IMR-90 (cell line): ENCODE measurements around the gene HEATR5A. TPM values are rescaled to one million over a fixed set of nuclear protein-coding genes. Genes with fewer than 3 reads are reported as not detected.

Experiments
- ATAC-seq: fragments of 200-7000 bp; cut with Tn5 transposase; 2 replicates; pipeline ENCODE4 v1.9.1; 2020; ENCODE audit warnings: low read depth, mild to moderate bottlenecking, moderate library complexity
- BruUV-seq: library from RNA; stranded (reverse); fragments of 400-500 nt; replicated peaks from 2 replicates; lab custom pipeline; 2021; lab: Mats Ljungman, UMichigan
- CTCF ChIA-PET: fragments of 300-600 bp; formaldehyde crosslinking; extraction: SDS; loops from one replicate; lab custom pipeline; 2021; ENCODE audit warnings: antibody characterized with exemption; lab: Yijun Ruan, JAX
- POLR2A ChIA-PET: fragments of 300-600 bp; sonication (Branson Sonifier 250); formaldehyde crosslinking; loops from one replicate; lab custom pipeline; 2022; ENCODE audit warnings: antibody characterized with exemption; ENCODE audit not compliant: unreplicated experiment; lab: Charles Lee
- DNase-seq: peaks from one replicate; pipeline ENCODE4 v3.0.0; 2013
- H2AFZ ChIP-seq: replicated peaks from 2 replicates; pipeline ENCODE3; 2013; ENCODE audit warnings: low read length, mild to moderate bottlenecking; ENCODE audit not compliant: poor library complexity
- H2AK5ac ChIP-seq: 2 replicates; pipeline ENCODE4 v1.6.1; 2013; ENCODE audit warnings: low read depth, low read length, inconsistent platforms
- H2AK9ac ChIP-seq: replicated peaks from 2 replicates; pipeline ENCODE3; 2013; ENCODE audit warnings: mild to moderate bottlenecking, low read depth, low read length, moderate library complexity; ENCODE audit not compliant: poor library complexity
- H2BK120ac ChIP-seq: 2 replicates; pipeline ENCODE4 v1.6.1; 2013; ENCODE audit warnings: low read depth, low read length, inconsistent platforms
- H2BK15ac ChIP-seq: 3 replicates; pipeline ENCODE4 v1.6.1; 2013; ENCODE audit warnings: low read depth, low read length, inconsistent platforms
- H2BK20ac ChIP-seq: 2 replicates; pipeline ENCODE4 v1.6.1; 2013; ENCODE audit warnings: low read depth, mild to moderate bottlenecking, inconsistent platforms, low read length, moderate library complexity
- H2BK5ac ChIP-seq: 2 replicates; pipeline ENCODE4 v1.6.1; 2013; ENCODE audit warnings: mild to moderate bottlenecking, low read depth, low read length, inconsistent platforms; ENCODE audit not compliant: poor library complexity, severe bottlenecking
- H3K14ac ChIP-seq: replicated peaks from 2 replicates; pipeline ENCODE4 v1.6.1; 2013; ENCODE audit warnings: low read depth, low read length, inconsistent platforms
- H3K18ac ChIP-seq: 2 replicates; pipeline ENCODE4 v1.6.1; 2013; ENCODE audit warnings: low read depth, low read length, control low read depth
- H3K23ac ChIP-seq: 2 replicates; pipeline ENCODE4 v1.6.1; 2013; ENCODE audit warnings: low read depth, low read length, inconsistent platforms
- H3K27ac ChIP-seq: 2 replicates; pipeline ENCODE4 v1.5.1; 2013; ENCODE audit warnings: mild to moderate bottlenecking, control low read depth, low read length; ENCODE audit not compliant: insufficient read depth
- H3K27me3 ChIP-seq: 2 replicates; pipeline ENCODE4 v1.6.1; 2013; ENCODE audit warnings: low read length; ENCODE audit not compliant: control insufficient read depth, insufficient read depth
- H3K36me3 ChIP-seq: 2 replicates; pipeline ENCODE4 v1.6.1; 2013; ENCODE audit warnings: low read length, mixed read lengths; ENCODE audit not compliant: control insufficient read depth, insufficient read depth
- H3K4ac ChIP-seq: 2 replicates; pipeline ENCODE4 v1.6.1; 2013; ENCODE audit warnings: low read depth, low read length, inconsistent platforms
- H3K4me1 ChIP-seq: 2 replicates; pipeline ENCODE4 v1.6.1; 2013; ENCODE audit warnings: low read length, mixed read lengths; ENCODE audit not compliant: control insufficient read depth, insufficient read depth
- H3K4me2 ChIP-seq: 2 replicates; pipeline ENCODE4 v1.6.1; 2013; ENCODE audit warnings: low read depth, mild to moderate bottlenecking, control low read depth, low read length, moderate library complexity
- H3K4me3 ChIP-seq: 2 replicates; pipeline ENCODE4 v1.5.1; 2013; ENCODE audit warnings: low read depth, mild to moderate bottlenecking, control low read depth, low read length, moderate library complexity; ENCODE audit not compliant: insufficient read depth
- H3K56ac ChIP-seq: 2 replicates; pipeline ENCODE4 v1.6.1; 2013; ENCODE audit warnings: low read length, inconsistent platforms; ENCODE audit not compliant: insufficient read depth; ENCODE audit errors: extremely low read depth
- H3K79me1 ChIP-seq, 2 experiments: 2 replicates each; pipeline ENCODE4 v1.6.1; 2013; ENCODE audit warnings: low read length in 2 of 2, inconsistent platforms in 1 of 2, low read depth in 1 of 2
- H3K9ac ChIP-seq: 2 replicates; pipeline ENCODE4 v1.6.1; 2013; ENCODE audit warnings: low read depth, low read length, control low read depth
- H3K9me1 ChIP-seq: 2 replicates; pipeline ENCODE4 v1.6.1; 2013; ENCODE audit warnings: low read length, inconsistent platforms; ENCODE audit not compliant: insufficient read depth
- H3K9me3 ChIP-seq: 2 replicates; pipeline ENCODE4 v1.6.1; 2013; ENCODE audit warnings: low read length; ENCODE audit not compliant: control insufficient read depth, insufficient read depth
- H4K20me1 ChIP-seq: 2 replicates; pipeline ENCODE4 v1.6.1; 2013; ENCODE audit warnings: low read length, inconsistent platforms; ENCODE audit not compliant: insufficient read depth
- H4K5ac ChIP-seq: 2 replicates; pipeline ENCODE4 v1.6.1; 2013; ENCODE audit warnings: mild to moderate bottlenecking, low read depth, low read length, control low read depth
- H4K8ac ChIP-seq, 2 experiments: 2 replicates each; pipeline ENCODE4 v1.6.1; 2013; ENCODE audit warnings: low read depth in 2 of 2, low read length in 2 of 2, control low read depth in 1 of 2, inconsistent platforms in 1 of 2
- H4K91ac ChIP-seq: 2 replicates; pipeline ENCODE4 v1.6.1; 2013; ENCODE audit warnings: low read depth, low read length, inconsistent platforms; ENCODE audit not compliant: insufficient read depth
- BHLHE40 ChIP-seq: fragments of 150-350 bp; IDR thresholded peaks from 2 replicates; pipeline ENCODE4 v1.6.1; 2016; ENCODE audit warnings: mild to moderate bottlenecking, low read depth, low read length
- CEBPB ChIP-seq: IDR thresholded peaks from 2 replicates; pipeline ENCODE4 v1.6.1; 2012; ENCODE audit warnings: low read depth, low read length, improper control_type of control experiment
- CHD1 ChIP-seq: IDR thresholded peaks from 2 replicates; pipeline ENCODE4 v1.6.1; 2012; ENCODE audit warnings: low read depth, low read length, improper control_type of control experiment
- CTCF ChIP-seq: conservative IDR thresholded peaks from 2 replicates; pipeline ENCODE4 v1.5.1; 2012; ENCODE audit warnings: mild to moderate bottlenecking, low read depth, low read length, improper control_type of control experiment
- ELK1 ChIP-seq: fragments of 150-350 bp; IDR thresholded peaks from 2 replicates; pipeline ENCODE4 v1.6.1; 2016; ENCODE audit warnings: low read depth, mild to moderate bottlenecking, low read length, moderate library complexity, borderline replicate concordance
- FOS ChIP-seq: fragments of 150-350 bp; IDR thresholded peaks from 2 replicates; pipeline ENCODE4 v1.6.1; 2016; ENCODE audit warnings: low read depth, low read length
- MAFK ChIP-seq: IDR thresholded peaks from 2 replicates; pipeline ENCODE4 v1.6.1; 2012; ENCODE audit warnings: low read depth, low read length, improper control_type of control experiment
- MAZ ChIP-seq: IDR thresholded peaks from 2 replicates; pipeline ENCODE4 v1.6.1; 2012; ENCODE audit warnings: low read depth, mild to moderate bottlenecking, low read length, improper control_type of control experiment, moderate library complexity, borderline replicate concordance
- MXI1 ChIP-seq: IDR thresholded peaks from 2 replicates; pipeline ENCODE4 v1.6.1; 2012; ENCODE audit warnings: low read depth, mild to moderate bottlenecking, low read length, moderate library complexity, borderline replicate concordance
- RAD21 ChIP-seq: IDR thresholded peaks from 2 replicates; pipeline ENCODE4 v1.6.1; 2012; ENCODE audit warnings: low read length, improper control_type of control experiment
- RCOR1 ChIP-seq: IDR thresholded peaks from 2 replicates; pipeline ENCODE4 v1.6.1; 2012; ENCODE audit warnings: mild to moderate bottlenecking, low read length, improper control_type of control experiment; ENCODE audit not compliant: insufficient replicate concordance
- RFX5 ChIP-seq: IDR thresholded peaks from 2 replicates; pipeline ENCODE4 v1.8.0; 2012; ENCODE audit warnings: low read depth, mild to moderate bottlenecking, low read length, moderate library complexity
- SMC3 ChIP-seq: fragments of 150-350 bp; IDR thresholded peaks from 2 replicates; pipeline ENCODE4 v1.6.1; 2016; ENCODE audit warnings: low read depth, mild to moderate bottlenecking, antibody characterized with exemption, low read length, moderate library complexity
- USF2 ChIP-seq: fragments of 150-350 bp; IDR thresholded peaks from 2 replicates; pipeline ENCODE4 v1.6.1; 2017; ENCODE audit warnings: mild to moderate bottlenecking, antibody characterized with exemption, low read length, low read depth
- WGBS, 2 experiments: methylation state at CpG; one replicate each; pipeline versions ENCODE4 v1.1.5 to v1.1.7; 2013; ENCODE audit warnings: missing lambda C conversion rate in 2 of 2; ENCODE audit not compliant: insufficient read length in 1 of 2; ENCODE audit errors: extremely low coverage in 2 of 2; 5-methylcytosine and 5-hydroxymethylcytosine counted together
- dilution Hi-C: fragments of 300-500 bp; cut with HindIII; formaldehyde crosslinking; loops from one replicate; pipeline ENCODE4 v1.14.3; 2018; ENCODE audit warnings: low sequenced_read_pairs; ENCODE audit not compliant: unreplicated experiment
- in situ Hi-C: fragments of 300-500 bp; cut with MboI; formaldehyde crosslinking; loops from 3 replicates; pipeline ENCODE4 v1.14.3; 2019; ENCODE audit warnings: low sequenced_read_pairs, inconsistent platforms, mixed read lengths
- intact Hi-C: fragments of 100-400 bp; cut with micrococcal nuclease; formaldehyde crosslinking; loops from 2 replicates; pipeline ENCODE4 v1.10.0; 2022
- polyA plus RNA-seq, 3 experiments: library from polyadenylated mRNA; depleted of rRNA; stranded (reverse); fragments of >200 nt; gene quantifications; 2 replicates each; pipeline ENCODE4 v1.2.3, GENCODE V29; 2012; ENCODE audit warnings: low replicate concordance in 1 of 3
- total RNA-seq: library from RNA; depleted of rRNA; stranded (reverse); fragments of >200 nt; gene quantifications from 2 replicates; pipeline ENCODE4 v1.2.3, GENCODE V29; 2012

Gene HEATR5A
- total and polyA plus RNA-seq, 2 of the 4 experiments (the other 2 are of a cell fraction): 14.0 to 48.9 TPM

GRCh38 chr14:31261523-31261858 lies 158.9 kb downstream of the HEATR5A start:
- Histone ChIP-seq H2AFZ (peak overlapping the region; percentile 63), H3K56ac (no peak overlapping the region)

More at GRCh38 chr14:31261523-31261858, 158.9 kb downstream of the HEATR5A start:
- Histone ChIP-seq H4K20me1 (no peaks in the 10 kb centered on the region), H3K9me1 (peaks cover 17% of the 10 kb centered on the region), H3K4ac (peak overlapping the region; percentile 86), H2AK5ac (peak overlapping the region; percentile 69), H4K8ac (peak overlapping the region; percentile 59 to 79; a peak in 3 of 4 replicates), H3K27me3 (no peaks in the 10 kb centered on the region), H2AK9ac (no peak overlapping the region), H3K4me1 (peaks cover 13% of the 10 kb centered on the region), H3K79me1 (no peaks in the 10 kb centered on the region), H3K9me3 (no peaks in the 10 kb centered on the region), H2BK20ac (peak overlapping the region; percentile 54), H3K9ac (no peak overlapping the region), H4K91ac (peak overlapping the region; percentile 72), H3K27ac (peak overlapping the region; percentile 88), H3K18ac (peak overlapping the region; percentile 83), H3K36me3 (no peaks in the 10 kb centered on the region), H3K23ac (peak overlapping the region; percentile 81; the same call in 1 of the 2 replicates), H3K4me2 (peak overlapping the region; percentile 5; the same call in 1 of the 2 replicates), H3K4me3 (no peak overlapping the region), H2BK5ac (peak overlapping the region; percentile 42), H2BK15ac (peak overlapping the region; percentile 88; the same call in 2 of the 3 replicates), H2BK120ac (peak overlapping the region; percentile 82), H4K5ac (peak overlapping the region; percentile 86), H3K14ac (peak overlapping the region; percentile 81)
- CTCF ChIA-PET: no interaction called here
- TF ChIP-seq RAD21: no peak
- TF ChIP-seq MAZ: no peak
- TF ChIP-seq CEBPB: no peak
- no peak for TF ChIP-seq RFX5
- no peak for TF ChIP-seq CTCF
- no peak for TF ChIP-seq SMC3
- TF ChIP-seq MAFK: no peak
- TF ChIP-seq BHLHE40: no peak
- no peak for TF ChIP-seq RCOR1
- no peak for TF ChIP-seq ELK1
- TF ChIP-seq USF2: no peak
- TF ChIP-seq FOS: no peak
- TF ChIP-seq CHD1: no peak
- TF ChIP-seq MXI1: no peak
- no TSS peak for BruUV-seq
- ATAC-seq (no peak), DNase-seq (no peak)
- intact Hi-C loops: loop anchor here (5.0 kb wide), 1 partner anchor 54 kb away; the partner anchor contains the start of gene HECTD1
- POLR2A ChIA-PET: no interaction called here
- in situ Hi-C loops: no loop called here
- dilution Hi-C loops: no loop called here
- WGBS, 2 experiments: no CpG with 5 or more reads among the region's 3 CpGs
